GM08714 (cell line): ENCODE data around the gene BNC2.

Experiments used
- H3K4me3 ChIP-seq: fragments of 200-500 bp; sonication (Bioruptor generic); 2 replicates; pipeline ENCODE4 v1.5.1; 2014; ENCODE audit warnings: mild to moderate bottlenecking, low read length, inconsistent platforms
- ZNF274 ChIP-seq: IDR thresholded peaks from 2 replicates; pipeline ENCODE4 v1.6.1; 2012; ENCODE audit warnings: mild to moderate bottlenecking, low read depth, low read length

The BNC2 gene

DNA sequence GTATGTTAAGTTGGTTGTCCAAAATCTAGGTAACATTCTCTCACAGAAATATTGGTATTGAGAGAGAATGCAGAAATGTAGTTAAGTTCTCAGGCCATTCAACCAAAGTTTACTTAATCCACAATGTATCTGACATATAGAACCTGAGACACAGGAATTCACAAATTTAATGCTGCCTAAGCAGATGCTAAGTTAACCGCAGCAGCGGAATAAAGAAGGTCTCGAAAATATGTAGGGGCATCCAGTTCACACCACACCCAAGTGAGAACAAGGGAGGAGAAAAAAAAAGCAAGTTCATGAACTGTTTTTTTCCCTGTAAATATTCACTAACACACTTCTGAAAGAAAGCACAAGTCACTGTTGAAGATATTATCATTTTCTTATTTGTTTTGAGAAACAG lies 194.0 kb downstream of the BNC2 start:
- TF ChIP-seq ZNF274, result no peak
- no peak overlapping the region for H3K4me3 ChIP-seq

DNA sequence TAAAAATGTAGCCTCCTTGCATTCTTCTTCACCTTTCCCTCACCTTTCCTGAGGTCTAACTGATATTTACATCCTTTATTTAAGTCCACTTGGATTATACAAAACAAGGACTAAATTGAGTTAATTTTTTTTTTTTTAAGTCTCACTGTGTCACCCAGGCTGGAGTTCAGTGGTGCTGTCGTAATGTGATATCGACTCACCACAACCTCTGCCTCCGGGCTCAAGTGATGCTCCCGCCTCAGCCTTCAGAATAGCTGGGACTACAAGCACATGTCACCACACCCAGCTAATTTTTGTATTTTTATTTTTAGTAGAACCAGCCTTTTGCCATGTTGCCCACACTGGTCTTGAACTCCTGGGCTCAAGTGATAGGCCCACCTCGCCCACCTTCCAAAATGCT lies 195.3 kb downstream of the BNC2 start:
- no peak for TF ChIP-seq ZNF274
- H3K4me3 ChIP-seq, result no peak overlapping the region

GRCh38 chr9:16673171-16673570 lies 197.3 kb downstream of the BNC2 start:
- TF ChIP-seq ZNF274, result no peak
- H3K4me3 ChIP-seq, result no peak overlapping the region

DNA sequence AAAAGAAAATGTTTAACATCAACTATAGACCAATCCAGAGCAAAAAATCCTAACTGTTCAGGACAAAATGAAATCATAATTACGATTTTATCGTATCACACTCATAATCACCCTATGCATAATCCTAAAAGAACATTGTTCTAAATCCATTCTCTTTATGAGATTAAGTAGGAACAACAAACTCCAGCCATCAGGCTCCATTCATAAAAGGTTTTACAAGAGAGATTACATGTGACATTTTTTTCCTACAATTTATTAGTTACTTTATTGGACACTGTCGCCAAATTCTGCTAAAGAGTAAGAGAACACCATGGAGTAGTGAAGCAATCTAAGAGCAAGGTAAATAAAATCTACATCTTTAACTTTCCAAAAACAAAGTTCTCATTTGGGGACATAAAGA lies 198.0 kb downstream of the BNC2 start:
- H3K4me3 ChIP-seq, result no peak overlapping the region
- TF ChIP-seq ZNF274, result no peak

DNA sequence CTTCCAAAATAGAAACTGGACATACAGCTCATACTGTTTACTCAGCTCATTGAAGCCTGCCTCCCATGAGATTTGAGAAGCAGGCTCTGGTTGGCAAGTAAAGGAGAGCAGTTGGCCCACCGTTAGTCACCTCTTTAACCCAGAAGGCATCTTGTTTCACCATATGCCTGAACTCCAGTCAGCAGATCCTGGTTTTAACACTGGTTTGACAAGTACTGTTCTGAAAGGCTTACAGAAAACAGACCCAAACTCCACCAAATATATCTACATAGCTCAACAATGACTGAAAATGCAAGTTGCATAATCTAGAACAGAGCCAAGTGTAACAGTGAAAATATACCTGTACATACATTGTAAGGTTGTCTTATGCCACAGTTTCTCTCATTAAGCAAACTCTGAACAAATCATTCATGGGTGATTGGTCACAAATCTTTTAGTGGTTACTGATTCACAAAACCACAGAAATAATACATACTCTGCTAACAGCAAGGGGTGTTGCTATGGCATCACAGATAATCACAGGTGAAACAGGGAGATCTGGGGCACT lies 198.8 kb downstream of the BNC2 start:
- no peak for TF ChIP-seq ZNF274
- H3K4me3 ChIP-seq, result no peak overlapping the region

GRCh38 chr9:16670791-16671190 lies 199.7 kb downstream of the BNC2 start:
- no peak for TF ChIP-seq ZNF274
- H3K4me3 ChIP-seq, result no peak overlapping the region

GRCh38 chr9:16668734-16669295 lies 201.7 kb downstream of the BNC2 start:
- TF ChIP-seq ZNF274, result no peak
- no peak overlapping the region for H3K4me3 ChIP-seq

DNA sequence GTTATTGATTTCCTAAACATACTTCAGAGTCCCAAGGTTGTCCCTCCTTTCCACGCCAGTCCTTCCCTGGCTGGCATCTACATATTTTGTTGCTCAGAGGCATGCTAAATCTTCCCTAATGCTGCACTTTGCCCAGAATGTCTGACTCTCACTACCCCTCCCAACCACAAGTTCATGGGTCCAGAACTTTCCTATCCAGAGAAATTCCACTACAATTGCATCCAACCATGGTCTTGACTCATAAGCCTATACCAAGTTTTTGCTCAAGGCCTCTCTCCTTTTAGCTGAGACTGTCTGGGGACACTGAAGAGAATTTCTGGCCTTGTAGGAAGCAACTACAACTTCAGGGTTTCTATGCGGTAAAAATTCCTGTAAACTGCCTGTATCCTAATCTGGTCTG lies 206.3 kb downstream of the BNC2 start:
- no peak for TF ChIP-seq ZNF274
- H3K4me3 ChIP-seq, result no peak overlapping the region

GRCh38 chr9:16661816-16662215 lies 208.7 kb downstream of the BNC2 start:
- TF ChIP-seq ZNF274, result no peak
- no peak overlapping the region for H3K4me3 ChIP-seq

- H3K4me3 ChIP-seq, result no peak overlapping the region
- TF ChIP-seq ZNF274, result no peak
These were observed 211.4 kb downstream of the BNC2 start for GRCh38 chr9:16659096-16659495.

DNA sequence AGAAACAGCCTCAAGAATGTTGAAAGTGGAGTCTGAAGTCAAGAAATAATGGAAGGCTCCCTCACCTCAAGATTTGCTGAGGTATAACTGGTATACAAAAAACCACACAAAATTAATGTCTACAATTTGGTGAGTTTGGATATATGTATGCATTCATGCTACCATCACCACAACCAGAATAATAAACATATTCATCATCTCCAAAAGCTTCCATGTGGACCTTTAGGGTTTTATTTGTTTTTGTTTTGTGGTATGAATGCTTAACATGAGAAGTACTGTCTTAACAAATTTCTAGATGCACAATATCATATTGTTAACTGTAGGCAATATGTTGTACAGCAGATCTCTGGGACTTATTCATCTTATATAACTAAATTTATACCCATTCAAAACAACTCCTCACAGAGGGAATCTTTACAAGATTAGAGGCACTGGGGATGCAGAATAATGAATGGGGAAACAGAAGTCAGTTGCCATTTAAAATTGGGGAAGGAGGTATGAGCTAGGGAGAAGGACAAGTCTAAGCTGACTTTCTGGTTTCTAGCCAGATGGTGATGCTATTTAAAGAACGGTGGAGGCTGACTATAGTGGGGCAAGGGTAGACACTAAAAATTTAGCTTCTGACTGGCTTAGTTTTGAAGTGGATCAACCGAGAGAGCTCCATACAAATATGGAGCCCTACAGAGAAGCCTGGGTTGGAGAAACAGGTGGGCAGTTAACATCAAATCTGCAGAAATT lies 213.9 kb downstream of the BNC2 start:
- H3K4me3 ChIP-seq, result no peak overlapping the region
- TF ChIP-seq ZNF274, result no peak

- no peak overlapping the region for H3K4me3 ChIP-seq
These were observed 215.8 kb downstream of the BNC2 start for GRCh38 chr9:16654596-16655126.

DNA sequence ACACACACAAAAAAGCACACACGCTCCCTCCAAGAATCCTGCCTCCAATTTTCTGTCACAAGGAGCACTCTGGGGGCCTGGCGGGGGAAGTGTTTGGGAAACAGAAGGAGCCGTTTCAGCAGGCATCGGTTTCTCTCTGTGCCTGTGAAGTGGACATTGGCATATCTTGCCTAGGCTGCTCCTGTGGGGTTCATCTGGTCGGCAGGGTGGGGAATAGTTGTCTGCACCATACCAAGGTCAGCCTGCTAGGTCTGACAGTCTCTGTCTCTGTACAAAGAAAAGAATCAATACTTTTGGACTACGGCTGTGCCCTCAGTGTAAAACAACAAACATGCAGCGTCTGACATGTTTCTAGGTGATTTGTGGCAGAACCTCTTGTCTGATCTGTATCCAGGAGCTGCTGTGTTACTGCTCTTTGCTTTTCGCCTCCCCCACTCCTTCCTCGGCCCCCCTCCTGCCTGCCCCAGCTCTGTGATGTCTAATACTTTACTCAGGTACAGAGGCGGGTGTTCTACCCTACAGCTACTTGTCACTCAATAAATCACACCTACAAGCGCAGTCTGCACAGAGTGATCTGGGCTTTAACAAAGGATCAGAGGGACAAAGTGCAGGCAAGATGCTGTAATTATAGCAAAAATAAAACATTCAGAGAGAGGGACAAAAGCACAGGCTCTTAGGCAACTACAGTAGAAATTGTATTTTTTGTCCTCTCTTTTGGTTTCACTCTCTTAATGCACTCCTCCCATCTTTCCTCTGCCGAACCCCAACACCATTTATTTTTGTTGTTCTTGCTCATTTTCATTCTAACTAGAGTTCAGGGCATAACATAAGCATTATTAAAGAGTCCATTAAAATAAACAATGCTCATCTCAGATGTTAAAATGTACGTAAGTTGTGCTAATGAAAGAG lies 216.7 kb downstream of the BNC2 start:
- TF ChIP-seq ZNF274, result no peak
- H3K4me3 ChIP-seq, result no peak overlapping the region

More at GRCh38 chr9:16654596-16655126, 215.8 kb downstream of the BNC2 start:
- TF ChIP-seq ZNF274, result no peak

DNA sequence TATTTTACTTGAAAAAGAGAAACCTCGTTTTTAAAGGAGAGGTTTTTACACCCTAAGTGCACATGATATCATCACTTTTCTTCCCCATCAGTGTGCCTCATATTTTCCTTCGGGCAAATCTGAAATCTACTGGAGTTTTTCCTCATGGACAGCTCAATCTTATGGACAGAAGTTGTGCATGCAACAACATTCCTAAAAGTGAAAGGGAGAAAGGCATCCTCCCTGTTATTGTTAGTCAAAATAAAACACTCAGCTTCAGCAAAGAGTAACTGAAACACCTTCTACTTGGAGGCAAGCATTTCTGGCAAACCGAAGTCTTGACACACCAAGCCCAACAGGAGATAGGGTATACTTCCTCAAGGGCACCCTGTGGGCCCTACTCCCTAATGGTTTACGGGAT lies 217.9 kb downstream of the BNC2 start:
- TF ChIP-seq ZNF274, result no peak
- H3K4me3 ChIP-seq, result no peak overlapping the region

- no peak for TF ChIP-seq ZNF274
- no peak overlapping the region for H3K4me3 ChIP-seq
These were observed 219.0 kb downstream of the BNC2 start for GRCh38 chr9:16651446-16651964.
